NCI-H1048 (cell line): ENCODE measurements around the gene MICU1.

ENCODE experiments used
- DNase-seq: peaks from one replicate; lab custom pipeline; 2025; lab: John Stamatoyannopoulos, UW

MICU1 gene

GRCh38 chr10:72344932-72345331, 280.9 kb downstream of the MICU1 start:
- no peak for DNase-seq

- no peak for DNase-seq
Observed at GRCh38 chr10:72342911-72343310, 283.0 kb downstream of the MICU1 start.

GRCh38 chr10:72340510-72341261, 285.2 kb downstream of the MICU1 start:
- DNase-seq, result peak; percentile 26

GRCh38 chr10:72338180-72338579, 287.7 kb downstream of the MICU1 start:
- DNase-seq, result no peak

DNA sequence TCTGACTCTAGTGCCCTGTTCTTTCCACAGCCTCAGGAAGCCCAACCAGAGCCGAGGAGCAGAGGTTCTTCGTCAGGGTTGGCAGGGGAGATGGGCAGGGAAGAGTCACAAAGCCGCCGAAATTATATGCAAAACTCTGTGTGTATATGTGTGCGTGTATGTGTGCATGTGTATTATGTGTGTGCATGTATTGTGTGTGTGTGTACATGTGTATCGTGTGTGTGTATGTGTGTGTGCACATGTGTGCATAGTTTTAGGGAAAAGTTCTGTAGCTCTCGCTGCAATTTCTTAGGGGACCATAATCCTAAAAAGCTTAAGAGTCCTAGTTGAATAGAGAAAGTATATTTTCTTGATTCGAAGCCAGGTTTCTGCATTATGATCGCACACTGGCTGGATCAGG, 288.2 kb downstream of the MICU1 start:
- DNase-seq, result no peak

- DNase-seq, result peak; percentile 30
Observed at GRCh38 chr10:72337039-72337629, 288.7 kb downstream of the MICU1 start.

- no peak for DNase-seq
Observed at GRCh38 chr10:72336259-72337038, 289.4 kb downstream of the MICU1 start.

- DNase-seq, result no peak
Observed at GRCh38 chr10:72335394-72336258, 290.3 kb downstream of the MICU1 start.

GRCh38 chr10:72334825-72335393, 291.0 kb downstream of the MICU1 start:
- DNase-seq, result no peak

GRCh38 chr10:72334196-72334824, 291.6 kb downstream of the MICU1 start:
- no peak for DNase-seq

GRCh38 chr10:72333112-72334015, 292.5 kb downstream of the MICU1 start:
- no peak for DNase-seq

- DNase-seq, result no peak
Observed at GRCh38 chr10:72332423-72333111, 293.3 kb downstream of the MICU1 start.

DNA sequence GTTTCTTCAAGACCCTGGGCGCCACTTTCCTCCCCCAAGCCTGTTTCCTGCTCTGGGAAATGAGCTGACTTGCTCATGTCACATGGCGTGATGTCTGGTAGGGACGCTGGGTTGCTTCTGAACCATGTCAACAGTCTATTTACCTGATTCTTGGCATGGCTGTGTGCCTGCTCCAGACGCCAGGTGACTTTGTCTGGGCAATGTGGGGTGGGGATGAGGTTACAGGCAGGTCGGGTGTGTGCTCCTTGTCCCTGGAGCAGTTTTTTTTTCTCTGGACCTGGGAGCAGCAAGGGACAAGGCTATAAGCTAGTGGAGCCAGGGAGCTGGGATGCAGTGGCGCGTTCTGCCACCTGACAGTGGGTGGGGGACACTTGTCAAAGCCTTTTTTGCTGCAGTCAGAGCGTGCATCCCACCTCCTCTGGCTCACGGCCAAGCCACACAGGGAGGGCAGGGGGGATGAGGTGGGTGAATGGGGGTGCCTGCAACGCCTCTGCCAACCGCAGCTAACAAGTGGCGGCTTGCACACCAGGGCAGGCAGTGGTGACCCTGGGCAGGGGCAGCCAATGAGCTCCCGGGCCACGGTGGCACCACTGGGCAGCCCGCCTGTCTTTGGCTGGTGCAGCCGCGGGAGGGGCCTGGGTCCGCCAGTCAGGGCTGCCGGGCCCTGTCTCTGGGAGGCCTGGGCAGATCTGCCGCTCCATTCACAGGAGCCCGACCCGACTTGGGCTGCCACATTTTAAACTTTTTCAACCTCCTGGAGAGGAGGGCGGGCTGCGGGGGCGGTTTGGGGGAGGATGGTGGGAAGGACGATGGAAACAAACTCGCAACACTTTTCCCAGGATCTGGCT, 294.1 kb downstream of the MICU1 start:
- peak; percentile 64 for DNase-seq

DNA sequence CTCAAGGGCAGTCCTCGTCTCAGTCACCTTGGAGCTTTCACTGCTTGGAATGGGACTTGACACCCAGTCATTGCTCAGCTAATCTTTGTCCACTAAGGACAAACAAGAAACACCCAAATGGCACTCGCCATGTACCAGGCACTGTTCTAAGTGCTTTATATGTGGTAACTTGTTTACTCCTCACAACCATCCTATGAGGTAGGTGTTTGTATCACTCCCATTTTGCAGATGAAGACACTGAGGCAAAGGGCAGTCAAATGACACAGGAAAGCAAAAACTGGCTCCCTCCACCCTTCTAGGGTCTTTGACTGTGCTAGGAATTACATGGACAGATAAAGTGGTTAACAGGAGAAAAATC, 295.8 kb downstream of the MICU1 start:
- DNase-seq, result no peak

GRCh38 chr10:72329290-72330068, 296.4 kb downstream of the MICU1 start:
- DNase-seq, result no peak

GRCh38 chr10:72328829-72329204, 297.1 kb downstream of the MICU1 start:
- DNase-seq, result no peak

DNA sequence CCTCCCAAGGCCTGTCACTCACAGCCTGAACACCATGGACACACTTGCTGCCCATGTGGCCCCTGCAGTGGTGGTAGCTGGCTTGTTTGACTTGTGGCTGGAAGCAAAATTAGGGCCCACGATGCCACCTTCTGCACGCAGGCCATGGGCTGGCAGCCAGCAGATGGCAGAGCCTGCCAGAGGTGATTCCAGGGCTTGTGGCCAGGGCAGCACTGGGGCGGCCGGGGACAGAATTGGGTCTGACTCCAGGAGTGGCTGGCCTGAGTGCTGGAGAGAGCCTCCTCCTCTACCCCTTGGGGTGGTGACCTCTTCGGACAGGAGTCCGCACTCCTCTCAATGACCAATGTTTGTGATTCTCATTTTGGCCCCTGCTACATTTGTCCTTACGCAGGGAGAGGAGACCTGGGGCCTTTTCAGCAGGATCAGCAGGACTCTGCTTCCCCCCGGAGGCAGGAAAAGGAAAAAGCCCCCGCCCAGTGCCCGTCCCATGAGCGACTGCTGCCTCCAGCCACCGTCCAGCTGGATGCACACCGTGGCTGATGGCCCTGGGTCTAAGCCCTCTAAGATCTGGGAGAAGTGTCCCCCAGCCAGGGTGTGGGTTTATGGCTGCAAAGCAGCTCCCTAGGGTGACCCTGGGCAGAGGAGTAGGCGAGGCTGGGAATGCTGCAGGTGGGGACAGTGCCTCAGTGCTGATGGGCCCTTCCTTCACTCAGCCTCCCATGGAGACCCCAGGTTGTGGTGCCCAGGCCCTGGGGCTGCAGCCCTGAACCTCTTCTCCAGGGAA, 297.6 kb downstream of the MICU1 start:
- DNase-seq, result no peak
